ENCODE measurements around the gene ARFGAP2. TPM values are rescaled to one million over a fixed set of nuclear protein-coding genes. Genes with fewer than 3 reads are reported as not detected.
"Not testable (repeated sequence)": the region's sequence is repeated elsewhere in the genome, so short reads cannot be mapped to it uniquely, and the experiment has no call there.

ARFGAP2 gene
- total RNA-seq, 2 experiments from 2014 or later: 88.7 to 93.5 TPM

GRCh38 chr11:47137476-47137875, 39.2 kb downstream of the ARFGAP2 start:
- POLR2A ChIA-PET: no interaction called here
- CTCF ChIA-PET: interaction anchor here (0.6 kb wide), 1 partner anchor 21 kb away, joined by 4 read pairs; no protein-coding TSS in a partner anchor

- POLR2A ChIA-PET: no interaction called here
- CTCF ChIA-PET: interaction anchor here (0.6 kb wide), 1 partner anchor 21 kb away, joined by 4 read pairs; no protein-coding TSS in a partner anchor
These were observed 39.8 kb downstream of the ARFGAP2 start for GRCh38 chr11:47136921-47137320.

- ChIA-PET POLR2A (no interaction called here), CTCF (interaction anchor here (0.6 kb wide), 1 partner anchor 106 kb away, joined by 3 read pairs; no protein-coding TSS in a partner anchor)
These were observed 40.4 kb downstream of the ARFGAP2 start for GRCh38 chr11:47136327-47136726.

- ChIA-PET POLR2A (no interaction called here), CTCF (interaction anchor here (1.1 kb wide), 1 partner anchor 14 kb away, joined by 4 read pairs; no protein-coding TSS in a partner anchor)
These were observed 43.7 kb downstream of the ARFGAP2 start for GRCh38 chr11:47132981-47133380.

- POLR2A ChIA-PET: interaction anchor here (0.6 kb wide), 1 partner anchor 27 kb away, joined by 8 read pairs; no protein-coding TSS in a partner anchor
- CTCF ChIA-PET: no interaction called here
These were observed 44.2 kb downstream of the ARFGAP2 start for GRCh38 chr11:47132490-47132889.

GRCh38 chr11:47131136-47131535, 45.5 kb downstream of the ARFGAP2 start:
- ChIA-PET CTCF (no interaction called here), POLR2A (no interaction called here)

- ChIA-PET POLR2A (no interaction called here), CTCF (no interaction called here)
These were observed 46.1 kb downstream of the ARFGAP2 start for GRCh38 chr11:47130543-47130942.

- CTCF ChIA-PET: no interaction called here
- POLR2A ChIA-PET: no interaction called here
These were observed 49.5 kb downstream of the ARFGAP2 start for GRCh38 chr11:47127213-47127612.

GRCh38 chr11:47125083-47125482, 51.6 kb downstream of the ARFGAP2 start:
- CTCF ChIA-PET: no interaction called here
- POLR2A ChIA-PET: no interaction called here

- POLR2A ChIA-PET: no interaction called here
- CTCF ChIA-PET: no interaction called here
These were observed 52.0 kb downstream of the ARFGAP2 start for GRCh38 chr11:47124675-47125074.

- ChIA-PET POLR2A (no interaction called here), CTCF (no interaction called here)
These were observed 53.6 kb downstream of the ARFGAP2 start for GRCh38 chr11:47123094-47123493.

- CTCF ChIA-PET: no interaction called here
- POLR2A ChIA-PET: no interaction called here
These were observed 54.9 kb downstream of the ARFGAP2 start for GRCh38 chr11:47121731-47122130.

GRCh38 chr11:47121056-47121455, 55.6 kb downstream of the ARFGAP2 start:
- POLR2A ChIA-PET: no interaction called here
- CTCF ChIA-PET: no interaction called here

- CTCF ChIA-PET: not testable (repeated sequence)
- POLR2A ChIA-PET: interaction anchor here (0.5 kb wide), 1 partner anchor 602 kb away, joined by 5 read pairs; no protein-coding TSS in a partner anchor
These were observed 57.6 kb downstream of the ARFGAP2 start for GRCh38 chr11:47118958-47119688.

Other genes with a start within 250 kb of the ARFGAP2 start
- 10 to 100 TPM; 15.7 to 16.0 TPM for gene CSTPP1, start 240.1 kb downstream of the ARFGAP2 start, total RNA-seq
- gene PACSIN3, start 9.6 kb upstream of the ARFGAP2 start, total RNA-seq: 1 to 10 TPM; 7.9 to 9.9 TPM
- gene DDB2, start 38.1 kb upstream of the ARFGAP2 start, total RNA-seq: 100 to 1,000 TPM; 138 to 144 TPM
- gene ACP2, start 71.9 kb upstream of the ARFGAP2 start, total RNA-seq: 10 to 100 TPM; 19.3 to 21.5 TPM
- gene NR1H3, start 81.1 kb upstream of the ARFGAP2 start, total RNA-seq: 10 to 100 TPM; 10.1 to 11.2 TPM
- 10 to 100 TPM; 56.1 to 58.1 TPM for gene MADD, start 93.3 kb upstream of the ARFGAP2 start, total RNA-seq
- gene MYBPC3, start 175.8 kb upstream of the ARFGAP2 start, total RNA-seq: not detected
- not detected for gene SPI1, start 201.7 kb upstream of the ARFGAP2 start, total RNA-seq
- 10 to 100 TPM; 17.3 to 19.2 TPM for gene SLC39A13, start 231.7 kb upstream of the ARFGAP2 start, total RNA-seq
- 100 to 1,000 TPM; 188 to 202 TPM for gene PSMC3, start 249.6 kb upstream of the ARFGAP2 start, total RNA-seq

All from activated CD8-positive, alpha-beta memory T cell treated with anti-CD3 and anti-CD28 coated beads for 36 hours (primary cell).